HEK293 (cell line): Measurements from ENCODE around the gene MED13L.

Source experiments
- CTCF ChIA-PET: fragments of 350-600 bp; formaldehyde crosslinking; extraction: SDS; loops from one replicate; lab custom pipeline; 2021; ENCODE audit warnings: antibody characterized with exemption; lab: Yijun Ruan, JAX
- POLR2A ChIA-PET: fragments of 300-600 bp; formaldehyde crosslinking; extraction: SDS; loops from one replicate; lab custom pipeline; 2020; ENCODE audit warnings: antibody characterized with exemption, inconsistent platforms; lab: Yijun Ruan, JAX
- H3K27ac ChIP-seq: fragments of 200-500 bp; sonication (Bioruptor generic); 2 replicates; pipeline ENCODE4 v1.5.1; 2014; ENCODE audit warnings: low read depth, low read length, control low read depth, inconsistent platforms; ENCODE audit errors: extremely low read depth
- H3K36me3 ChIP-seq, 2 experiments: fragments of 200-500 bp in 1 of 2; sonication (Bioruptor generic) in 1 of 2; 1 replicate in 1 of 2; 2 replicates in 1 of 2; pipeline ENCODE4 v1.5.1; 2014 to 2017; ENCODE audit warnings: inconsistent platforms in 2 of 2, low read length in 2 of 2; ENCODE audit not compliant: control insufficient read depth in 2 of 2, insufficient read depth in 1 of 2
- H3K4me1 ChIP-seq: fragments of 200-500 bp; sonication (Bioruptor generic); 2 replicates; pipeline ENCODE4 v1.5.1; 2014; ENCODE audit warnings: mild to moderate bottlenecking, low read length, inconsistent platforms; ENCODE audit not compliant: control insufficient read depth, insufficient read depth
- H3K4me3 ChIP-seq: 2 replicates; pipeline ENCODE4 v1.5.1; 2011; ENCODE audit warnings: low read depth, mild to moderate bottlenecking, control low read depth, low read length, moderate library complexity
- H3K9me3 ChIP-seq: fragments of 200-500 bp; sonication (Bioruptor generic); 2 replicates; pipeline ENCODE4 v1.5.1; 2014; ENCODE audit warnings: low read depth, low read length, inconsistent platforms; ENCODE audit not compliant: control insufficient read depth, insufficient read depth
- AEBP2 ChIP-seq: fragments of 450-650 bp; formaldehyde crosslinking; IDR thresholded peaks from 2 replicates; pipeline ENCODE4 v1.5.1; 2016; ENCODE audit warnings: missing biosample characterization, missing genetic modification characterization, borderline replicate concordance
- GLIS1 ChIP-seq: fragments of 450-650 bp; formaldehyde crosslinking; IDR thresholded peaks from 2 replicates; pipeline ENCODE4 v1.5.1; 2016; ENCODE audit warnings: missing biosample characterization, missing genetic modification characterization
- INSM2 ChIP-seq: fragments of 450-650 bp; formaldehyde crosslinking; IDR thresholded peaks from 2 replicates; pipeline ENCODE4 v1.5.1; 2016; ENCODE audit warnings: missing biosample characterization, missing genetic modification characterization
- MYNN ChIP-seq: fragments of 450-650 bp; formaldehyde crosslinking; IDR thresholded peaks from 2 replicates; pipeline ENCODE4 v1.5.1; 2016; ENCODE audit warnings: missing biosample characterization, missing genetic modification characterization, borderline replicate concordance
- REST ChIP-seq: fragments of 450-650 bp; formaldehyde crosslinking; IDR thresholded peaks from 2 replicates; pipeline ENCODE4 v1.5.1; 2016; ENCODE audit warnings: missing biosample characterization, missing genetic modification characterization
- SETDB1 ChIP-seq: IDR thresholded peaks from one replicate; pipeline ENCODE4 v1.6.1; 2017; ENCODE audit warnings: mild to moderate bottlenecking, low read length, moderate library complexity, mixed read lengths; ENCODE audit not compliant: insufficient read length
- ZBTB20 ChIP-seq: fragments of 450-650 bp; formaldehyde crosslinking; IDR thresholded peaks from 2 replicates; pipeline ENCODE4 v1.5.1; 2016; ENCODE audit warnings: missing biosample characterization, missing genetic modification characterization
- ZNF174 ChIP-seq: fragments of 450-650 bp; formaldehyde crosslinking; IDR thresholded peaks from 2 replicates; pipeline ENCODE4 v1.5.0; 2017; ENCODE audit warnings: missing biosample characterization, mild to moderate bottlenecking, missing genetic modification characterization
- ZNF221 ChIP-seq: fragments of 450-650 bp; formaldehyde crosslinking; IDR thresholded peaks from 2 replicates; pipeline ENCODE4 v1.5.1; 2017; ENCODE audit warnings: missing biosample characterization, missing genetic modification characterization, borderline replicate concordance
- ZNF23 ChIP-seq: fragments of 450-650 bp; formaldehyde crosslinking; IDR thresholded peaks from 2 replicates; pipeline ENCODE4 v1.5.1; 2016; ENCODE audit warnings: missing biosample characterization, missing genetic modification characterization, borderline replicate concordance
- ZNF274 ChIP-seq, 2 experiments: fragments of 200-500 bp in 1 of 2; fragments of 450-650 bp in 1 of 2; sonication (Bioruptor generic) in 1 of 2; formaldehyde crosslinking in 1 of 2; IDR thresholded peaks; 2 replicates each; pipeline versions ENCODE4 v1.5.1 to v1.6.1; 2014 to 2016; ENCODE audit warnings: borderline replicate concordance in 1 of 2, inconsistent platforms in 1 of 2, low read length in 1 of 2, missing biosample characterization in 1 of 2, missing genetic modification characterization in 1 of 2
- ZNF341 ChIP-seq: fragments of 450-650 bp; formaldehyde crosslinking; IDR thresholded peaks from 2 replicates; pipeline ENCODE4; 2016; ENCODE audit warnings: low read depth, missing biosample characterization, missing genetic modification characterization
- ZNF473 ChIP-seq: fragments of 450-650 bp; formaldehyde crosslinking; IDR thresholded peaks from 2 replicates; pipeline ENCODE4 v1.5.1; 2017; ENCODE audit warnings: missing biosample characterization, missing genetic modification characterization
- ZNF501 ChIP-seq: fragments of 450-650 bp; formaldehyde crosslinking; IDR thresholded peaks from 2 replicates; pipeline ENCODE4 v1.5.1; 2016; ENCODE audit warnings: missing biosample characterization, missing genetic modification characterization
- ZNF596 ChIP-seq: fragments of 450-650 bp; IDR thresholded peaks from 2 replicates; pipeline ENCODE4 v1.5.0; 2018; ENCODE audit warnings: missing biosample characterization, mild to moderate bottlenecking, missing genetic modification characterization, moderate library complexity
- ZNF623 ChIP-seq: fragments of 450-650 bp; formaldehyde crosslinking; IDR thresholded peaks from 2 replicates; pipeline ENCODE4 v1.5.1; 2016; ENCODE audit warnings: missing biosample characterization, missing genetic modification characterization
- ZNF639 ChIP-seq: fragments of 450-650 bp; formaldehyde crosslinking; IDR thresholded peaks from 2 replicates; pipeline ENCODE4 v1.5.1; 2016; ENCODE audit warnings: missing biosample characterization, missing genetic modification characterization
- ZSCAN30 ChIP-seq: fragments of 450-650 bp; IDR thresholded peaks from 2 replicates; pipeline ENCODE4 v1.5.1; 2018; ENCODE audit warnings: missing biosample characterization, mild to moderate bottlenecking, missing genetic modification characterization, moderate library complexity
- TF ChIP-seq, protein P1 (sequence below): fragments of 450-650 bp; formaldehyde crosslinking; IDR thresholded peaks from 2 replicates; pipeline ENCODE4 v1.5.1; 2017; ENCODE audit warnings: missing biosample characterization, missing genetic modification characterization
- TF ChIP-seq, protein P2 (sequence below): fragments of 450-650 bp; formaldehyde crosslinking; IDR thresholded peaks from 2 replicates; pipeline ENCODE4 v1.5.1; 2016; ENCODE audit warnings: missing biosample characterization, missing genetic modification characterization

The MED13L gene

DNA sequence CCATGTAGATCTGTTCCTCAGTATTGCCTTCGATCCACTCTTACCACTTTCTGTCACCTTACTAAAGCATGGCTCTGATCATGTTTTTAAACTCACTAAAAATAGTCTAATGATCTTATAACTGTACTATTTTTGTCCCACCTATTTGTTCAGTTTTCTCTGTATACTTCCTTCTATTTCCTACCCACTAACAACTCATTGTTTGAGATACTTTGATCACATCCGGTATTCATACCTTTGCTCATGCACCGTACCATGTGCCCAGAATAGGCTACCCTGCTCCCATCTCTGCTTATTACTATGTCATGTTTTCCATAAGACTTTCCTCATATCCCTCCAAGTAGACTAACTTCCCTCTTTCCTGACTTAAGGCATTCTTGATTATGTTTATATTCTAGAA, 128.6 kb downstream of the MED13L start:
- H3K9me3 ChIP-seq: no peaks in the 10 kb centered on the region
- H3K27ac ChIP-seq: no peak overlapping the region
- H3K4me1 ChIP-seq: peaks cover 40% of the 10 kb centered on the region
- ChIA-PET POLR2A (no interaction called here), CTCF (no interaction called here)
- H3K4me3 ChIP-seq: no peak overlapping the region
- TF ChIP-seq ZNF174 (tag by site-specific recombination): no peak
- no peak for TF ChIP-seq ZBTB20 (tag by site-specific recombination)
- no peak for TF ChIP-seq ZNF623 (tag by site-specific recombination)
- TF ChIP-seq, protein P1, sequence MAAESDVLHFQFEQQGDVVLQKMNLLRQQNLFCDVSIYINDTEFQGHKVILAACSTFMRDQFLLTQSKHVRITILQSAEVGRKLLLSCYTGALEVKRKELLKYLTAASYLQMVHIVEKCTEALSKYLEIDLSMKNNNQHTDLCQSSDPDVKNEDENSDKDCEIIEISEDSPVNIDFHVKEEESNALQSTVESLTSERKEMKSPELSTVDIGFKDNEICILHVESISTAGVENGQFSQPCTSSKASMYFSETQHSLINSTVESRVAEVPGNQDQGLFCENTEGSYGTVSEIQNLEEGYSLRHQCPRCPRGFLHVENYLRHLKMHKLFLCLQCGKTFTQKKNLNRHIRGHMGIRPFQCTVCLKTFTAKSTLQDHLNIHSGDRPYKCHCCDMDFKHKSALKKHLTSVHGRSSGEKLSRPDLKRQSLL (tag by site-specific recombination): no peak
- TF ChIP-seq ZNF221 (tag by site-specific recombination): no peak
- TF ChIP-seq SETDB1: no peak
- TF ChIP-seq ZNF639 (tag by site-specific recombination): no peak
- no peak for TF ChIP-seq AEBP2
- TF ChIP-seq, protein P2, sequence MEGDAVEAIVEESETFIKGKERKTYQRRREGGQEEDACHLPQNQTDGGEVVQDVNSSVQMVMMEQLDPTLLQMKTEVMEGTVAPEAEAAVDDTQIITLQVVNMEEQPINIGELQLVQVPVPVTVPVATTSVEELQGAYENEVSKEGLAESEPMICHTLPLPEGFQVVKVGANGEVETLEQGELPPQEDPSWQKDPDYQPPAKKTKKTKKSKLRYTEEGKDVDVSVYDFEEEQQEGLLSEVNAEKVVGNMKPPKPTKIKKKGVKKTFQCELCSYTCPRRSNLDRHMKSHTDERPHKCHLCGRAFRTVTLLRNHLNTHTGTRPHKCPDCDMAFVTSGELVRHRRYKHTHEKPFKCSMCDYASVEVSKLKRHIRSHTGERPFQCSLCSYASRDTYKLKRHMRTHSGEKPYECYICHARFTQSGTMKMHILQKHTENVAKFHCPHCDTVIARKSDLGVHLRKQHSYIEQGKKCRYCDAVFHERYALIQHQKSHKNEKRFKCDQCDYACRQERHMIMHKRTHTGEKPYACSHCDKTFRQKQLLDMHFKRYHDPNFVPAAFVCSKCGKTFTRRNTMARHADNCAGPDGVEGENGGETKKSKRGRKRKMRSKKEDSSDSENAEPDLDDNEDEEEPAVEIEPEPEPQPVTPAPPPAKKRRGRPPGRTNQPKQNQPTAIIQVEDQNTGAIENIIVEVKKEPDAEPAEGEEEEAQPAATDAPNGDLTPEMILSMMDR: no peak
- TF ChIP-seq ZNF473: no peak
- TF ChIP-seq ZNF501 (tag by site-specific recombination): no peak
- TF ChIP-seq ZNF341 (tag by site-specific recombination): no peak
- TF ChIP-seq GLIS1 (tag by site-specific recombination): no peak
- TF ChIP-seq ZNF596 (tag by site-specific recombination): no peak
- no peak for TF ChIP-seq INSM2 (tag by site-specific recombination)
- H3K36me3 ChIP-seq: no peaks in the 10 kb centered on the region

- Histone ChIP-seq H3K36me3 (no peaks in the 10 kb centered on the region), H3K4me3 (no peak overlapping the region), H3K27ac (no peak overlapping the region), H3K4me1 (peaks cover 37% of the 10 kb centered on the region), H3K9me3 (no peaks in the 10 kb centered on the region)
- POLR2A ChIA-PET: interaction anchor here (0.6 kb wide), 1 partner anchor 59 kb away, joined by 5 read pairs; no protein-coding TSS in a partner anchor
- CTCF ChIA-PET: interaction anchor here (0.6 to 0.8 kb wide), 2 partner anchors 15 to 716 kb away, joined by 3 read pairs; no protein-coding TSS in a partner anchor
- no peak for TF ChIP-seq ZNF23 (tag by site-specific recombination)
- no peak for TF ChIP-seq REST
- TF ChIP-seq ZNF274 (IDR thresholded peaks at IDR 0.05; ENCODE audit: low read length): no peak
- no peak for TF ChIP-seq ZNF274 (tag by site-specific recombination; IDR thresholded peaks at IDR 0.05; ENCODE audit: borderline replicate concordance)
- TF ChIP-seq MYNN: no peak
- TF ChIP-seq ZSCAN30 (tag by site-specific recombination): no peak
Measured at GRCh38 chr12:116146386-116146785, 131.1 kb downstream of the MED13L start.
